SK-N-SH (cell line): ENCODE results near the gene TSC2. TPM values are rescaled to one million over a fixed set of nuclear protein-coding genes. Genes with fewer than 3 reads are reported as not detected.

Source experiments
- CTCF ChIA-PET: fragments of 300-600, 350-600 bp; formaldehyde crosslinking; extraction: SDS; loops from one replicate; lab custom pipeline; 2021; lab: Yijun Ruan, JAX
- POLR2A ChIA-PET: fragments of 350-600 bp; sonication (Branson Sonifier 250); formaldehyde crosslinking; extraction: SDS; loops from one replicate; lab custom pipeline; 2020; ENCODE audit warnings: antibody characterized with exemption, inconsistent platforms; lab: Yijun Ruan, JAX
- DNase-seq: peaks from one replicate; pipeline ENCODE4 v3.0.0; 2012
- H2AFZ ChIP-seq: fragments of 200-600 bp; sonication (generic); 2 replicates; pipeline ENCODE4 v1.8.1; 2016; ENCODE audit warnings: antibody characterized with exemption, mild to moderate bottlenecking, low read depth
- H3F3A ChIP-seq: fragments of 200-600 bp; sonication (generic); replicated peaks from 2 replicates; pipeline ENCODE3; 2016; ENCODE audit warnings: antibody characterized with exemption, mild to moderate bottlenecking; ENCODE audit not compliant: insufficient read depth
- H3K27ac ChIP-seq, 2 experiments: fragments of 200-500 bp in 1 of 2; fragments of 200-600 bp in 1 of 2; sonication (Bioruptor generic) in 1 of 2; sonication (generic), shearing (Covaris generic) in 1 of 2; 2 replicates each; pipeline versions ENCODE4 v1.5.1 to v1.6.1; 2014 to 2016; ENCODE audit warnings: low read depth in 2 of 2, inconsistent platforms in 1 of 2, low read length in 1 of 2, mild to moderate bottlenecking in 1 of 2, mixed read lengths in 1 of 2
- H3K27me3 ChIP-seq: fragments of 200-600 bp; sonication (generic), shearing (Covaris generic); 2 replicates; pipeline ENCODE4 v1.6.1; 2016; ENCODE audit warnings: mixed run types; ENCODE audit not compliant: insufficient read depth
- H3K36me3 ChIP-seq, 2 experiments: fragments of 200-500 bp in 1 of 2; fragments of 200-600 bp in 1 of 2; sonication (Bioruptor generic) in 1 of 2; sonication (generic) in 1 of 2; replicated peaks in 1 of 2; 2 replicates each; pipeline versions ENCODE3 to v1.5.1; 2014 to 2016; ENCODE audit warnings: low read length in 1 of 2, mild to moderate bottlenecking in 1 of 2; ENCODE audit not compliant: insufficient read depth in 2 of 2, control insufficient read depth in 1 of 2
- H3K4me1 ChIP-seq, 2 experiments: fragments of 200-500 bp in 1 of 2; fragments of 200-600 bp in 1 of 2; sonication (Bioruptor generic) in 1 of 2; sonication (generic), shearing (Covaris generic) in 1 of 2; 2 replicates each; pipeline versions ENCODE4 v1.5.1 to v1.6.1; 2014 to 2016; ENCODE audit warnings: low read depth in 1 of 2, low read length in 1 of 2, mixed run types in 1 of 2; ENCODE audit not compliant: insufficient read depth in 2 of 2, control insufficient read depth in 1 of 2
- H3K4me2 ChIP-seq: fragments of 200-600 bp; sonication (generic), shearing (Covaris generic); 2 replicates; pipeline ENCODE4 v1.6.1; 2017; ENCODE audit warnings: mixed run types
- H3K4me3 ChIP-seq, 2 experiments: fragments of 200-500 bp in 1 of 2; fragments of 200-600 bp in 1 of 2; sonication (Bioruptor generic) in 1 of 2; sonication (generic), shearing (Covaris generic) in 1 of 2; 2 replicates each; pipeline versions ENCODE4 v1.5.1 to v1.8.1; 2014 to 2016; ENCODE audit warnings: low read depth in 2 of 2, inconsistent platforms in 1 of 2, low read length in 1 of 2, mild to moderate bottlenecking in 1 of 2, mixed read lengths in 1 of 2, moderate library complexity in 1 of 2
- H3K79me2 ChIP-seq: fragments of 200-600 bp; sonication (generic); 2 replicates; pipeline ENCODE4 v1.8.1; 2017; ENCODE audit warnings: mild to moderate bottlenecking; ENCODE audit not compliant: insufficient read depth
- H3K9ac ChIP-seq: fragments of 200-600 bp; sonication (generic); 2 replicates; pipeline ENCODE4 v1.6.1; 2017; ENCODE audit warnings: mixed run types
- H3K9me2 ChIP-seq: fragments of 200-600 bp; sonication (generic); 2 replicates; pipeline ENCODE4 v1.6.1; 2017; ENCODE audit warnings: mixed run types
- H3K9me3 ChIP-seq: fragments of 200-600 bp; sonication (generic); 2 replicates; pipeline ENCODE4 v1.6.1; 2017; ENCODE audit warnings: mixed run types, mild to moderate bottlenecking, moderate library complexity
- H4K20me1 ChIP-seq: fragments of 200-600 bp; sonication (generic); 2 replicates; pipeline ENCODE4 v1.6.1; 2017; ENCODE audit warnings: mild to moderate bottlenecking, mixed run types; ENCODE audit not compliant: insufficient read depth
- CHD2 ChIP-seq: fragments of 150-350 bp; IDR thresholded peaks from 2 replicates; pipeline ENCODE4 v1.6.1; 2018; ENCODE audit warnings: low read length; ENCODE audit not compliant: partially characterized antibody
- CTCF ChIP-seq: fragments of 200-600 bp; sonication (generic); IDR thresholded peaks from 2 replicates; pipeline ENCODE4 v1.6.1; 2017; ENCODE audit warnings: antibody characterized with exemption, mild to moderate bottlenecking, moderate library complexity
- ELF1 ChIP-seq: IDR thresholded peaks from 2 replicates; pipeline ENCODE4 v1.4.0; 2012
- GATA2 ChIP-seq: sonication (generic); formaldehyde crosslinking; IDR thresholded peaks from 2 replicates; pipeline ENCODE4 v1.5.0; 2020; ENCODE audit warnings: mild to moderate bottlenecking, missing genetic modification reagents
- IRF3 ChIP-seq: fragments of 150-350 bp; IDR thresholded peaks from 2 replicates; pipeline ENCODE4 v1.6.1; 2016; ENCODE audit warnings: mild to moderate bottlenecking, low read depth, low read length
- NFIC ChIP-seq: IDR thresholded peaks from 2 replicates; pipeline ENCODE4 v1.4.0; 2012; ENCODE audit warnings: borderline replicate concordance
- PBX3 ChIP-seq: IDR thresholded peaks from 2 replicates; pipeline ENCODE4; 2012
- RAD21 ChIP-seq: IDR thresholded peaks from 2 replicates; pipeline ENCODE4 v1.6.1; 2012; ENCODE audit warnings: mild to moderate bottlenecking, low read length
- REST ChIP-seq: IDR thresholded peaks from 2 replicates; pipeline ENCODE4 v1.6.1; 2012; ENCODE audit warnings: mild to moderate bottlenecking, low read depth, low read length, moderate library complexity
- RXRA ChIP-seq: IDR thresholded peaks from 2 replicates; pipeline ENCODE4 v1.4.0; 2012; ENCODE audit warnings: low read depth, mild to moderate bottlenecking, borderline replicate concordance
- SMC3 ChIP-seq: IDR thresholded peaks from 2 replicates; pipeline ENCODE4 v1.6.1; 2012; ENCODE audit warnings: low read depth, low read length, improper control_type of control experiment
- TAF1 ChIP-seq: IDR thresholded peaks from 2 replicates; pipeline ENCODE4 v1.6.1; 2012; ENCODE audit warnings: low read depth, mild to moderate bottlenecking, low read length, moderate library complexity, borderline replicate concordance
- USF1 ChIP-seq: IDR thresholded peaks from 2 replicates; pipeline ENCODE4 v1.4.0; 2012; ENCODE audit warnings: low read depth, borderline replicate concordance
- ZBTB33 ChIP-seq: IDR thresholded peaks from 2 replicates; pipeline ENCODE4 v1.4.0; 2012; ENCODE audit warnings: low read depth, borderline replicate concordance
- WGBS: methylation state at CpG from one replicate; pipeline ENCODE4 v1.1.6; 2017; ENCODE audit warnings: low lambda C conversion rate; 5-methylcytosine and 5-hydroxymethylcytosine counted together
- polyA plus RNA-seq, 3 experiments: library from polyadenylated mRNA; depleted of rRNA; stranded (reverse); fragments of >200 nt; gene quantifications; 2 replicates each; pipeline ENCODE4 v1.2.3, GENCODE V29; 2012

TSC2 gene
- polyA plus RNA-seq, 1 of the 3 experiments (the other 2 are of a cell fraction) = 96.1 TPM

GRCh38 chr16:2025251-2025650, 22.5 kb upstream of the TSC2 start:
- Histone ChIP-seq H3K9me2 (no peaks in the 10 kb centered on the region), H3K4me1 (peaks cover 7 to 29% of the 10 kb centered on the region in 2 experiments; a peak in 2 of 4 replicates), H3K4me2 (no peak overlapping the region), H3K27me3 (peaks cover 4% of the 10 kb centered on the region; the same call in 1 of the 2 replicates), H2AFZ (no peak overlapping the region), H3K9ac (no peak overlapping the region), H3K79me2 (peaks cover 15% of the 10 kb centered on the region; the same call in 1 of the 2 replicates), H3K9me3 (no peaks in the 10 kb centered on the region), H3K36me3 (peaks cover 0 to 5% of the 10 kb centered on the region in 2 experiments), H3K27ac (no peak overlapping the region), H4K20me1 (peaks cover 8% of the 10 kb centered on the region; the same call in 1 of the 2 replicates), H3K4me3 (no peak overlapping the region), H3F3A (peaks cover 9% of the 10 kb centered on the region)
- 100% methylated on average over 3 of the region's 14 CpGs for WGBS
- TF ChIP-seq ELF1 (no peak), TAF1 (no peak), CTCF (no peak), PBX3 (no peak), IRF3 (no peak), USF1 (no peak), RAD21 (no peak), NFIC (no peak), GATA2 (no peak), SMC3 (no peak), RXRA (no peak), CHD2 (no peak), REST (no peak), ZBTB33 (no peak)
- DNase-seq = no peak
- CTCF ChIA-PET = interaction anchor here (0.9 to 6.5 kb wide), 7 partner anchors 14 to 126 kb away, joined by 3 to 68 read pairs (median 25); partner anchors contain the start of genes NTHL1 and TSC2
- POLR2A ChIA-PET = no interaction called here
